ELR (cell line): Measurements from ENCODE around the gene METTL15.
"Not testable (repeated sequence)": the region's sequence is repeated elsewhere in the genome, so short reads cannot be mapped to it uniquely, and the experiment has no call there.

Experiments
- DNase-seq: peaks from one replicate; pipeline ENCODE4 v3.0.0-alpha.2; 2015; ENCODE audit warnings: low read depth

Gene METTL15

GRCh38 chr11:28110821-28111200, 2.6 kb downstream of the METTL15 start:
- peak; percentile 31 for DNase-seq

DNA sequence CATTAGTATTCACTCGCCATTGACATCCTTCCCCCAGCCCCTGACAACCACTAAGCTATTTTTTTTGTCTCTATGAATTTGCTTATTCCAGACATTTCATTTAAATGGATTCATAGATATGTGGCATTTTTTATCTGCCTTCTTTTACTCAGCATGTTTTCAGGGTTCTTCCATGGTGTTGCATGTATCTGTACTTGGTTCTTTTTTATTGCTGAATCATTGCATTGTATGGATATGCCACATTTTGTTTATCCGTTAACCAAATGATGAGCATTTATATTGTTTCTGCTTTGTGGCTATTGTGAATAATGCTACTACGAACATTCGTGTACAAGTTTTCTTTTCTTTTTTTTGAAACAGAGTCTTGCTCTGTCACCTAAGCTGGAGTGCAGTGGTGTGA, 5.9 kb downstream of the METTL15 start:
- DNase-seq: no peak

- no peak for DNase-seq
Observed at GRCh38 chr11:28114731-28115130, 6.5 kb downstream of the METTL15 start.

- peak; percentile 17 for DNase-seq
Observed at GRCh38 chr11:28117712-28118111, 9.5 kb downstream of the METTL15 start.

GRCh38 chr11:28123151-28123581, 15.0 kb downstream of the METTL15 start:
- peak; percentile 78 for DNase-seq

DNA sequence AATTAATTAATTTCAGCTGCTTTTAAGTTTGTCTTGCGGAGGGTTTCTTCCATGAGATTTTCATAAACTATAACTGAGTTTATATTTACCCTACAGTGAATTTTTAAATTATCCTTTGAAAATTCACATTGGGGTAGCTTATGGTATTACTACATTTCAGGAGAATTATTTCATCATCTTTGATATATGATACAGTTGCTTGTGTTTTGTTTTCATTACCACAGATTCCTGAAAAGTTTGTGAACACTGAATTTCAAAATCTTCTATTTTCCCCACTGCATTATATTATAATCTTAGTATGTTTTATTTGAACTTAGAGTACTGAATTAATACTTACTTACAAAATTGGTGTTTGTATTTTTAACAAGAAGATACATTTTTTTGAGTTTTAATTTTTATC, 24.4 kb downstream of the METTL15 start:
- no peak for DNase-seq

- DNase-seq: peak; percentile 64
Observed at GRCh38 chr11:28133146-28133545, 25.0 kb downstream of the METTL15 start.

GRCh38 chr11:28136157-28136556, 28.0 kb downstream of the METTL15 start:
- DNase-seq: not testable (repeated sequence)

- no peak for DNase-seq
Observed at GRCh38 chr11:28137366-28137765, 29.2 kb downstream of the METTL15 start.

DNA sequence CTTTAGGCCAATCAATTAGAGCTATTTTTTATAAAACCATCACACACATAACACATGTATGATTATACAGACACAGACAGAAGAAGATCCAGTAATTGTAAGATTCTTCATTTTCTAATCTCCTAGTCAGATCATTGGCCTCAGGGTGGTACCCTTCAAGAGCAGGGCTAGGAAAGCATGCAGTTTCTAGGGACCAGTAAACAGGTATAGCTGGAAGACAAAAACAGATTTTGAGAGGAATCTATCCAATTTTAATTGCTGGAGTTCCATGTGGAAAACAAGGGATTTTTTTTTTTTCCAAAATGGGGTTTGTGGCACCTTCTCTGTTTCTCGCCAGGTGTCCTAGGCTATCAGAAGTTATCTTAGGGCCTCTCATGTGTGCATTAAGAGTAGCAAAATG, 29.6 kb downstream of the METTL15 start:
- DNase-seq: no peak

DNA sequence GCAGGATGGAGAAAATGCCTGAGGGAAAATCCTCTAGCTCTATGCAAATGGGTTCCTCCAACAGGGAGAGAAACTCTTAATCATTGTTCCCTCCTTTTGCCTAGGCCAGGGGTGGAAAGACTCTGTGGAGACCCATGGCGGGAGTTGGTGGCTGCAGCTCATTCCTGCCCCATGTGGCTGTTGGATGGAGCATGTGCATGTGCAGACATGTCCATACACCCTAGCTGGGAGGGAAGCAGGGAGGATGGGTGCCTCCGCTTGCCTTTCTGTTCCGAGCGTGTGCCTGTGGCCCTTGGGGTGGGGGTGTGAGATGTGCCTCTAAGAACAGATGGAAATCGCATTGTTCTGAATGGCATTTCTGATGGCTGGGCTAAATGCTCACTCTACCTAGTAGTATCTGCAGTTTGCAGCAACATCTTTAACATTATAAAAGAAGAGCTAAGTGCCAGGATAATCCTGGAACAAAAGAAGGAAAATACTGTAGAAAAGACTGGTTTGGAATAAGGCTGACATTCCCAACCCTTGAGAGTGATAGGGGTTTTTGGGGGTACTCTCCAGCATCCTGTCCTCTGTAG, 31.7 kb downstream of the METTL15 start:
- DNase-seq: no peak

DNA sequence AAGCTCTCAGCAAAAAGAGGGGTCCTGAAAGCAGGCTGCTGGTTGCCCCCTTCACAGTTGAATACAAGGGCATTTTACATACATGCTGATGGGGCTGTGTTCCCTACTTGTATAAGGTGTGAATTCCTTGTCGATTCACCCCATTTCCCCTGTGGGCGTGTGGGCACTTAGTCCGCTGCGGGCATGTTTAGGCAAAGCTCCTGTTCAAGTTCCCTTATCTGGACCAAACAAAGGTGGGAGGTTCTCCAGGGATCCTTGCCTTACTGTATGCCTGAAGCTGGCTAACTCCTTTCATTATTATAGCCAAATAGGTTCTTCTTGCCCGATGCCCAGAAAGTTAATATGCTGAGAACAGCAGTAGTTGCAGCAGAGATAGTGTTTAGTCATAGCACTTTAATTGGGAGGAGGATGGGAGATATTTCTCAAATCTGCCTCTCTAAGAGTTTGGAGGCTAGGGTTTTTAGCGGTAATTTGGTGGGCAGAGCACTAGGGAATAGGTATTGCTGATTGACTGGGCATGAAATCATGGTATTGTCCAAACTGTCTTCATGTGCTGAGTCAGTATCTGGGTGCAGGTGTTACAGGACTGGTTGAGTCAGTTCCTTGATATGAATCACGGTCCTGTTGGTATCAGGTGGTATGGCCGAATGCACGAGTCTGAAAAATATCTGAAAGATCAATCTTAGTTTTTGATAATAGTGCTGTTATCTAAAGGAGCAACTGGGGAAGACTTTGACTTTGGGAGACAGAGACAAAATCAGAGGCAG, 32.7 kb downstream of the METTL15 start:
- DNase-seq: no peak

DNA sequence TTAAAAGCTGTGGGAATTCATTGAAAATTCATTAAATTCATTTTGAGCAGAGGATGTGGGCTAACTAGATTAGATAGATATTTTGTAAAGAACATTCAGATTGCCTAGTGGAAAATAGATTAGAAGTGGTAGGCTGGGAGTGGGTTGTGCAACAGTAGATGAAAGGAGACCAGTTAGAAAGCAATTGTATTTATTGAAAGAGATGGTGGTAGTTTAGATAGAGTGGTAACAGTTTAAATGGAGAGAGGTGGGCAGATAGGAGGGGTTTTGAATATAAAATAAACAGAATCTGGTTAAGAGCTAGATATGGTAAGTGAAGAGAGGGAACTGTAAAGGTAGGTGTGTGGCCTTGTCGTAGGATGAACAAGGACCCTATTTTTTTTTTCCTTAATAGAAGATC, 34.5 kb downstream of the METTL15 start:
- no peak for DNase-seq

- peak; percentile 5 for DNase-seq
Observed at GRCh38 chr11:28144808-28145207, 36.6 kb downstream of the METTL15 start.

DNA sequence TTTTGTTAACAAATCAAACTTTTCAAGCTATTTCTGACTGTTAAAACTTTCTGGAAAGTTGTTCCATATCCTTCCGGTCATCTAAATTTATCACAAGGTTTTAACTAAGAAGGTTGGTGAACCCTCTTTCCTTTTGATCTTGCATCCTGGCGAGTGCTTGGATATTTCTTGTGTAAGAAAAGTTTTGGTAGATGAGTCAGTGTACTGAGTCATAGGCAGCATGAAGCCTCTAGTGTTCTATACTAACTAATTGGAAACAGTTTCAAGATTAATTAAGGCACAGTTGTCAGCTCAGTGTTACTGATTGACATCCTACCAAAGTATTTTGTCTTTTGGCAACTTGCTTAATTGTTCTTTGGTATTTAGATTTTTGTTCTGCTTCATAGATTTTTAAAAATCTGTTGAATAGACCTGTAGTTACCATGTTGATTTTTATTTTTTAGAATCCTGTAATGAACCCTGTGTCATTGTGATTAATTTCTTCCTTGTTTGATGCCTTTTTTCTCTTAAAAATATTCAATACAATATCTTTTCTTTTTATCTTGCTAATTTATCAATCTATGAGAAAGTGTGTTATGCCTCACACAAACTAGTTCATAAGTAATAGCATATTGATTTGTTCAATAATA, 38.0 kb downstream of the METTL15 start:
- DNase-seq: peak; percentile 94

GRCh38 chr11:28152743-28153142, 44.6 kb downstream of the METTL15 start:
- no peak for DNase-seq

GRCh38 chr11:28153586-28153985, 45.4 kb downstream of the METTL15 start:
- DNase-seq: no peak

GRCh38 chr11:28168718-28169117, 60.5 kb downstream of the METTL15 start:
- DNase-seq: no peak

DNA sequence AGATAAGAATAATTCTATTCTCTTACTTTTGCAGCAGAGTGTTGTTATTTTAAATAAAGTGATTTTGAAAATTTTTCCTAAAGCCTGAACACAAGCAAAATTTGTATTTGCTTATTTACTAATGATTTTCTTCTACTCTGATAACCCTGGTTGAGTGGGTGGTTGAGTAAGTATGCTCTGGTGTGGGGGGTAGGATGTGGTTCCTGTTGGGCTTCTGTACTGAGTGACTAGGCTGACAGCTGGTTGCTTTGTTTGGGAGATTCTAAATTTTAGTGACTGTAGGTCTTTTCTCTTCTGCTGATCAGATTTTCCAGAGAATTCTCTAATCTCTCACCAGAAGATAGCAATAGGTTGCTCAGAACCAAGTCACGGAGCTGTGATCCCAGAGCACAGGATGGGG, 61.6 kb downstream of the METTL15 start:
- peak; percentile 23 for DNase-seq

DNA sequence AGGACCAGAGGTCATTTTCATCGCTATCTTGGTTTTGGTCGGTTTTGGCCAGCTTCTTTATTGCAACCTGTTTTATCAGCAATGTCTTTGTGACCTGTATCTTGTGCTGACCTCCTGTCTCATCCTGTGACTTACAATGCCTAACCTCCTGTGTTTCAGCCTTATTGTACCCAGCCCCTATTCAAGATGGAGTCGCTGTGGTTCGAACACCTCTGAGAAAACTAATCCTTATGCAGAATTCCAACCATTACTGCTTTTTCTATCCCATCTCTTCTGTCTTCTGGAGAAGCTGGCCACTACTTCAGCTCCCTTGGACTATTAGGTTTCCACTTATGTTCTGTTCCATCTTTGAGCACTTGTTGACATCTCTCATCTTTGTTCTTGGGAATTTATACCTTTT, 62.6 kb downstream of the METTL15 start:
- DNase-seq: no peak

GRCh38 chr11:28176351-28176750, 68.2 kb downstream of the METTL15 start:
- DNase-seq: peak; percentile 67

GRCh38 chr11:28195449-28195848, 87.3 kb downstream of the METTL15 start:
- no peak for DNase-seq

GRCh38 chr11:28209906-28210305, 101.7 kb downstream of the METTL15 start:
- no peak for DNase-seq
